ENCODE data around the gene MAMLD1.

The MAMLD1 gene

DNA sequence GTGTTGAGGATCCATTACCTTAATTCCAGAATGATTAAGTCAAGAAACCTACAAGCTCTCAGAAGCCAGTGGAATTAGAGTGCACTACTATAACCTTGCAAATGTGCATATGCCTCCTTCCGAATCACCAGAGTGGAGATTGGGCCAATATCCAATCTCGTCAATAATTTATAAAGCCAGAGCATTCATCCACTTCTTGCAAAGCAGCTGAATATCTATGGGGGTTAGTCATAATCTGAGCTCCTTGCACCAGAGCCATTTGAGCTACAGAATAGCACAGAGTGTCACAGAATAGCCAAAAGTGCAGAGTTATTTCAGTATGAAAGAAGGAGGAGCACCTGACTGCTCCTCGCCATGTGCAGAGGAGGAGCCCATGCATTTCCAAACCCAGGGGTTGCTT, 136.1 kb downstream of the MAMLD1 start:
- Histone ChIP-seq H3K56ac (ENCODE audit: low read length) (no peak overlapping the region), H3K4me1 (ENCODE audit: control insufficient read depth, low read depth, low read length) (no peaks in the 10 kb centered on the region), H3K9ac (ENCODE audit: low read length) (no peak overlapping the region), H3K79me1 (ENCODE audit: low read length) (no peaks in the 10 kb centered on the region), H3K36me3 (ENCODE audit: control insufficient read depth, insufficient read depth, low read length) (no peaks in the 10 kb centered on the region), H2BK15ac (replicated peaks; ENCODE audit: low read depth) (no peak overlapping the region), H2AK5ac (ENCODE audit: low read length) (no peak overlapping the region), H3K18ac (ENCODE audit: low read length) (no peak overlapping the region), H3K4ac (ENCODE audit: low read depth, low read length) (no peak overlapping the region), H4K8ac (ENCODE audit: low read depth, low read length) (no peak overlapping the region), H3K27me3 (ENCODE audit: insufficient read depth, low read length, poor library complexity) (no peaks in the 10 kb centered on the region), H3K4me3 (ENCODE audit: low read length) (no peak overlapping the region), H3K27ac (ENCODE audit: low read depth, low read length) (no peak overlapping the region), H2BK120ac (ENCODE audit: low read depth, low read length) (no peak overlapping the region), H3K4me2 (ENCODE audit: low read length) (no peak overlapping the region), H3K79me2 (ENCODE audit: control insufficient read depth, insufficient read depth, low read length) (no peaks in the 10 kb centered on the region), H4K5ac (ENCODE audit: low read length) (no peak overlapping the region), H2BK5ac (ENCODE audit: low read length) (no peak overlapping the region), H3K23ac (ENCODE audit: low read length) (no peak overlapping the region)
- no CpG with 5 or more reads among the region's 3 CpGs for WGBS (ENCODE audit: extremely low coverage, insufficient coverage, low lambda C conversion rate)
- DNase-seq: no peak

DNA sequence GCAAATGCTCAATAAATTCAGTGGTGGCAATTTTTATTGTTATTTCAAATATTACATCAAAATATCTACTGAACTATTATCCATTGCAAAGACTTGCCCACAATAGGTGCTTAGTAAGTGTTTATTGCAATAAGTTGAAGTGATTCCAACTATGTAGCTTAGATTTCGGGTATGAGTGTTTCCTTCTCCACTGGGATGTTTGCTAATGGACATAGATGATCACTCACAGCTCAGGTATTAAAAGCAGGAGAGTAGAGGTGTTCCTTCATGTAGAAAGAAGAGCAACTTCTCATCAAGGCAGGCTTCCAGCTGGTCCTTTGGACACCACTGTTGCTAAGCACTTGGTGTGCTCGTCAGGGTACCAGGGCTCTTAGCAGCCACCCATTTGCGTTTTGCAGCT, 139.0 kb downstream of the MAMLD1 start:
- Histone ChIP-seq H3K27ac (ENCODE audit: low read depth, low read length) (no peak overlapping the region), H3K23ac (ENCODE audit: low read length) (no peak overlapping the region), H4K8ac (ENCODE audit: low read depth, low read length) (no peak overlapping the region), H2BK5ac (ENCODE audit: low read length) (no peak overlapping the region), H3K56ac (ENCODE audit: low read length) (no peak overlapping the region), H3K36me3 (ENCODE audit: control insufficient read depth, insufficient read depth, low read length) (no peaks in the 10 kb centered on the region), H2AK5ac (ENCODE audit: low read length) (no peak overlapping the region), H3K4me3 (ENCODE audit: low read length) (no peak overlapping the region), H3K9ac (ENCODE audit: low read length) (no peak overlapping the region), H2BK15ac (replicated peaks; ENCODE audit: low read depth) (no peak overlapping the region), H3K27me3 (ENCODE audit: insufficient read depth, low read length, poor library complexity) (no peaks in the 10 kb centered on the region), H3K79me2 (ENCODE audit: control insufficient read depth, insufficient read depth, low read length) (no peaks in the 10 kb centered on the region), H3K4me1 (ENCODE audit: control insufficient read depth, low read depth, low read length) (peaks cover 6% of the 10 kb centered on the region), H3K18ac (ENCODE audit: low read length) (no peak overlapping the region), H3K79me1 (ENCODE audit: low read length) (no peaks in the 10 kb centered on the region), H4K5ac (ENCODE audit: low read length) (no peak overlapping the region), H3K4me2 (ENCODE audit: low read length) (no peak overlapping the region), H2BK120ac (ENCODE audit: low read depth, low read length) (no peak overlapping the region), H3K4ac (ENCODE audit: low read depth, low read length) (no peak overlapping the region)
- no CpG with 5 or more reads among the region's 3 CpGs for WGBS (ENCODE audit: extremely low coverage, insufficient coverage, low lambda C conversion rate)
- no peak for DNase-seq

DNA sequence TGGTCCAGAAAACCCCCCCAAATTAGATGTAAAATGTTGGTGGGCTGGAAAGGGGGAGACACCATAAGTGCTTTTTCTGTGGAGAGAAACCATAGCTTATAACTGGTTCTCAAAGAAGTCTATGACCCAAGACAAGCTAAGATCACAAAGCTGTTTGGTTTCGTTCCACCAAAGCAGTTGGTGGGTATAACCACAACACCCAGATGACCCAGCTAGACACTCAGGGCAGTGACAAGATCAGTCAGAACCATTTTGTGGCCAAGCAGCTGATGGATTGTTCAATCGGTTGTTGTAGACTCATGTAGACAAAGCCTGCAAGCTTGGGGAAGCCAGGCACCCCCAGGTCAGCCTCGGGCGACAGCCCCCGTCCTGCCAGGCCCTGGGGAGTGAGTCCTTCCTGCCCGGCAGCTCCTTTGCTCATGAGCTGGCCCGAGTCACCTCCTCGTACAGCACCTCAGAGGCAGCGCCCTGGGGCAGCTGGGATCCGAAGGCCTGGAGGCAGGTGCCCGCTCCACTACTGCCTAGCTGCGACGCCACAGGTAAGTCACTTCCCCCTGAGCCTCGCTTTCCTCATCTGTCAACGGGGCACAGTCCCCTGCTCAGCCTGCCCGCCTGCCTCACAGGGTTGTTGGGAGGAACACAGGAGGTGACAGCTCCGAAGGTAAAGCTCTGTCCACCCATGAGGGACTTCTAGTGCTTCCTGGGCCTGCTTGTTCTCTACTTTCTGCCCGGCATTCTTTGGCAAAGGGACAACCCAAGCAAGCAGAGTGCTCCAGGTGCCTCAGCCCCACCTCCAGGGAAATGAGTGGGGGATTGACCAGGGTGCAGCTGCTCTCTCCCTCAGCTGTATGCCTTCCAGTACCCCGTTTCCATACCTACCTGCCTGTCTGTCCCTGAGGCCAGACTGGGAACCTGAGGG, 140.1 kb downstream of the MAMLD1 start:
- no peak overlapping the region for H3K27ac ChIP-seq (ENCODE audit: low read depth, low read length)
- no peak overlapping the region for H3K18ac ChIP-seq (ENCODE audit: low read length)
- no peak overlapping the region for H3K4ac ChIP-seq (ENCODE audit: low read depth, low read length)
- no peak overlapping the region for H3K56ac ChIP-seq (ENCODE audit: low read length)
- no peak overlapping the region for H2BK120ac ChIP-seq (ENCODE audit: low read depth, low read length)
- no peak overlapping the region for H2BK5ac ChIP-seq (ENCODE audit: low read length)
- no peaks in the 10 kb centered on the region for H3K79me2 ChIP-seq (ENCODE audit: control insufficient read depth, insufficient read depth, low read length)
- no peak overlapping the region for H2AK5ac ChIP-seq (ENCODE audit: low read length)
- no peaks in the 10 kb centered on the region for H3K27me3 ChIP-seq (ENCODE audit: insufficient read depth, low read length, poor library complexity)
- no peak overlapping the region for H2BK15ac ChIP-seq (replicated peaks; ENCODE audit: low read depth)
- H4K5ac ChIP-seq (ENCODE audit: low read length): no peak overlapping the region
- no peak overlapping the region for H3K4me3 ChIP-seq (ENCODE audit: low read length)
- H4K8ac ChIP-seq (ENCODE audit: low read depth, low read length): no peak overlapping the region
- H3K9ac ChIP-seq (ENCODE audit: low read length): no peak overlapping the region
- H3K4me2 ChIP-seq (ENCODE audit: low read length): no peak overlapping the region
- no peaks in the 10 kb centered on the region for H3K36me3 ChIP-seq (ENCODE audit: control insufficient read depth, insufficient read depth, low read length)
- no peak for DNase-seq
- H3K4me1 ChIP-seq (ENCODE audit: control insufficient read depth, low read depth, low read length): peaks cover 7% of the 10 kb centered on the region
- H3K23ac ChIP-seq (ENCODE audit: low read length): no peak overlapping the region
- no CpG with 5 or more reads among the region's 19 CpGs for WGBS (ENCODE audit: extremely low coverage, insufficient coverage, low lambda C conversion rate)
- no peaks in the 10 kb centered on the region for H3K79me1 ChIP-seq (ENCODE audit: low read length)

DNA sequence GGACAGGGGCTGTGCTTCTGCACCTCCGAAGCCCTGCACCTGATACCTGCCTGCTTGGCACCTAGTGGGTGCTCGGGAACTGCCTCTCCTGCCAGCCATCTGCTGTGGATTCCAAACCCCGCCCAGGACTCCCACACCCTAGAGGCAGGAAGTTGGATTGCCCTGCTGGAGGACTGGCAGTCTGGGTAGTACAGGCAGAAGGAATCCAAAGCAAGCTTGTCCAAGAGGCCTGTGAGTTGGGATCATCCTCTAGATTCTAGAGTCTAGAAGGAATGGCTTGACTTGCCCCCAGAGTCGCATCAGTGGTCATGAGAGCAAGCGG, 140.7 kb downstream of the MAMLD1 start:
- Histone ChIP-seq H3K18ac (ENCODE audit: low read length) (no peak overlapping the region), H3K4me1 (ENCODE audit: control insufficient read depth, low read depth, low read length) (peaks cover 7% of the 10 kb centered on the region), H3K23ac (ENCODE audit: low read length) (no peak overlapping the region), H2BK5ac (ENCODE audit: low read length) (no peak overlapping the region), H3K4me2 (ENCODE audit: low read length) (no peak overlapping the region), H3K27ac (ENCODE audit: low read depth, low read length) (no peak overlapping the region), H4K8ac (ENCODE audit: low read depth, low read length) (no peak overlapping the region), H3K27me3 (ENCODE audit: insufficient read depth, low read length, poor library complexity) (no peaks in the 10 kb centered on the region), H3K9ac (ENCODE audit: low read length) (no peak overlapping the region), H4K5ac (ENCODE audit: low read length) (no peak overlapping the region), H3K79me1 (ENCODE audit: low read length) (no peaks in the 10 kb centered on the region), H2BK15ac (replicated peaks; ENCODE audit: low read depth) (no peak overlapping the region), H2BK120ac (ENCODE audit: low read depth, low read length) (no peak overlapping the region), H3K4me3 (ENCODE audit: low read length) (no peak overlapping the region), H3K36me3 (ENCODE audit: control insufficient read depth, insufficient read depth, low read length) (no peaks in the 10 kb centered on the region), H3K56ac (ENCODE audit: low read length) (no peak overlapping the region), H2AK5ac (ENCODE audit: low read length) (no peak overlapping the region), H3K4ac (ENCODE audit: low read depth, low read length) (no peak overlapping the region), H3K79me2 (ENCODE audit: control insufficient read depth, insufficient read depth, low read length) (no peaks in the 10 kb centered on the region)
- WGBS (ENCODE audit: extremely low coverage, insufficient coverage, low lambda C conversion rate): no CpG with 5 or more reads among the region's 5 CpGs
- DNase-seq: no peak

DNA sequence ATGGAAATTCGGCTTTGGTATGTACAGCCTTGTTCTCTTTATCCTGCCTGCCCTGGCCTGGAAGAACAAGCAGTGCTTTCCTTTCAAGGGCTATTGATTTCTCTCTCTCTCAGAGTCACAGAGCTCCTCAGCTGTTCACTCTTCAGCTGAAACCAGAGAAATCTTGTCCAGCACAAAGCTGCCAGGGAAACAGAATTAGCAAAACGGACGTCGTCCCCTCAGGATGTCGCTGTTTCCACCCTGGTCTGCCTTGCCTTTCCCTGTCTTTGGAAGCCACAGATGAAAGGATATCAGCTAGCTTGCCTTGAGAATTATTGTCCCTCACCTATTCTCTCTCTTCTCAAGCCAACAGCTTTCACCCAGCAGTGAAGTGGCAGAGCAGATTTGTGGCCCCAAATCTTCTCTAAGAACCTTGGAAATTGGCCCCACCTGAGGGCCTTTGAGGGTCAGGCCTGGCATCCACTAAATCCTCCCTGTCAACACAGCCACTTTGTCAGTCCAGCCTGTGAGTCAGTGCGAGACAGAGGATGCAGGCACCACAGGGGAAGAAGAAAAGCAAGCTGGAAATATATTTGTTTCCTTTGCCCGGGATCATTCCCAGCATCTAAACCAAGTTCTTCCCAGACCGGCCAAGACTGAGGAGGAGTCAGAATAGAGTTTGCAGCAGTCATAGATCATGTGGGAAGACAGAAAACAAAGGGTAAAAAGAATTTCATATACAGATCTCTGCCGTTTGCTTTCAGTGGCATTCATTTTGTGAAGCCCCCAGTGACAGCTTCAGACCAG, 141.5 kb downstream of the MAMLD1 start:
- peaks cover 7% of the 10 kb centered on the region for H3K4me1 ChIP-seq (ENCODE audit: control insufficient read depth, low read depth, low read length)
- H3K79me1 ChIP-seq (ENCODE audit: low read length): no peaks in the 10 kb centered on the region
- H3K36me3 ChIP-seq (ENCODE audit: control insufficient read depth, insufficient read depth, low read length): no peaks in the 10 kb centered on the region
- H4K8ac ChIP-seq (ENCODE audit: low read depth, low read length): no peak overlapping the region
- H2BK15ac ChIP-seq (replicated peaks; ENCODE audit: low read depth): no peak overlapping the region
- H3K23ac ChIP-seq (ENCODE audit: low read length): no peak overlapping the region
- H2AK5ac ChIP-seq (ENCODE audit: low read length): no peak overlapping the region
- no peak overlapping the region for H3K9ac ChIP-seq (ENCODE audit: low read length)
- no peaks in the 10 kb centered on the region for H3K79me2 ChIP-seq (ENCODE audit: control insufficient read depth, insufficient read depth, low read length)
- no peaks in the 10 kb centered on the region for H3K27me3 ChIP-seq (ENCODE audit: insufficient read depth, low read length, poor library complexity)
- H2BK120ac ChIP-seq (ENCODE audit: low read depth, low read length): no peak overlapping the region
- H3K4me2 ChIP-seq (ENCODE audit: low read length): no peak overlapping the region
- no peak overlapping the region for H3K18ac ChIP-seq (ENCODE audit: low read length)
- H4K5ac ChIP-seq (ENCODE audit: low read length): no peak overlapping the region
- no peak overlapping the region for H3K27ac ChIP-seq (ENCODE audit: low read depth, low read length)
- H3K4ac ChIP-seq (ENCODE audit: low read depth, low read length): no peak overlapping the region
- no peak overlapping the region for H2BK5ac ChIP-seq (ENCODE audit: low read length)
- no CpG with 5 or more reads among the region's 9 CpGs for WGBS (ENCODE audit: extremely low coverage, insufficient coverage, low lambda C conversion rate)
- no peak overlapping the region for H3K56ac ChIP-seq (ENCODE audit: low read length)
- DNase-seq: no peak
- H3K4me3 ChIP-seq (ENCODE audit: low read length): no peak overlapping the region

All from mesendoderm (in vitro differentiated cells).